K562 (cell line): ENCODE results near the gene SYNE1. TPM values are rescaled to one million over a fixed set of nuclear protein-coding genes. Genes with fewer than 3 reads are reported as not detected.
A peak's percentile ranks its signal among the peaks of the same experiment; 100 is the strongest.

Experiments
- ATAC-seq: fragments of 200-7000 bp; cut with Tn5 transposase; 3 replicates; pipeline ENCODE4 v1.9.1; 2020; ENCODE audit warnings: moderate library complexity
- BruUV-seq: library from RNA; stranded (reverse); fragments of 400-500 nt; replicated peaks from 2 replicates; lab custom pipeline; 2021; lab: Mats Ljungman, UMichigan
- CTCF ChIA-PET: fragments of 300-600 bp; formaldehyde crosslinking; extraction: SDS; loops from one replicate; lab custom pipeline; 2021; ENCODE audit warnings: low intra/inter-chr PET ratio; lab: Yijun Ruan, JAX
- POLR2A ChIA-PET: fragments of 300-600, 350-650 bp; sonication (Branson Sonifier 250); formaldehyde crosslinking; extraction: SDS; loops from one replicate; lab custom pipeline; 2021; ENCODE audit warnings: antibody characterized with exemption, inconsistent platforms; lab: Yijun Ruan, JAX
- DNase-seq, 4 experiments: peaks; one replicate each; pipeline versions ENCODE4 v3.0.0 to v3.0.0-alpha.2; 2011 to 2018; ENCODE audit warnings: low spot score in 3 of 4, mixed read lengths in 3 of 4; ENCODE audit errors: extremely low read depth in 1 of 4
- FAIRE-seq: peaks from 2 replicates; lab custom pipeline; 2011; peaks lifted over from hg19 to GRCh38; lab: Jason Lieb, UNC
- H2AFZ ChIP-seq: 2 replicates; pipeline ENCODE4 v1.6.0; 2011; ENCODE audit warnings: low read depth, low read length, control low read depth, inconsistent platforms
- H3K27ac ChIP-seq: fragments of 200-600 bp; 3 replicates; pipeline ENCODE4 v1.8.0; 2011; ENCODE audit warnings: low read depth, mild to moderate bottlenecking, control low read depth, inconsistent platforms, low read length, moderate library complexity, mixed read lengths; ENCODE audit errors: extremely low read depth
- H3K27me3 ChIP-seq, 2 experiments: fragments of 300-600 bp in 1 of 2; 2 replicates in 1 of 2; 3 replicates in 1 of 2; pipeline versions ENCODE4 v1.6.0 to v1.8.0; 2011; ENCODE audit warnings: inconsistent platforms in 2 of 2, low read length in 2 of 2, mild to moderate bottlenecking in 1 of 2, mixed read lengths in 1 of 2, moderate library complexity in 1 of 2; ENCODE audit not compliant: control insufficient read depth in 2 of 2, insufficient read depth in 2 of 2
- H3K36me3 ChIP-seq: fragments of 300-600 bp; 3 replicates; pipeline ENCODE4 v1.8.0; 2011; ENCODE audit warnings: mild to moderate bottlenecking, low read length, inconsistent platforms; ENCODE audit not compliant: control insufficient read depth, insufficient read depth
- H3K4me1 ChIP-seq, 2 experiments: fragments of 200-600 bp in 1 of 2; replicated peaks in 1 of 2; 2 replicates in 1 of 2; 3 replicates in 1 of 2; pipeline versions ENCODE4 v1.5.1 to v1.8.0; 2011; ENCODE audit warnings: inconsistent platforms in 2 of 2, low read length in 2 of 2, mild to moderate bottlenecking in 1 of 2, mixed read lengths in 1 of 2, moderate library complexity in 1 of 2; ENCODE audit not compliant: control insufficient read depth in 2 of 2, insufficient read depth in 2 of 2
- H3K4me2 ChIP-seq: 2 replicates; pipeline ENCODE4 v1.6.1; 2011; ENCODE audit warnings: low read length, control low read depth, inconsistent platforms, mixed read lengths; ENCODE audit not compliant: insufficient read depth
- H3K4me3 ChIP-seq: fragments of 200-600 bp; sonication (generic), shearing (Covaris generic); 2 replicates; pipeline ENCODE4 v1.5.1; 2016; ENCODE audit warnings: control low read depth, inconsistent platforms
- H3K79me2 ChIP-seq: fragments of 200-600 bp; 3 replicates; pipeline ENCODE4 v1.8.0; 2011; ENCODE audit warnings: low read length, inconsistent platforms; ENCODE audit not compliant: control insufficient read depth, insufficient read depth
- H3K9ac ChIP-seq, 2 experiments: 2 replicates each; pipeline versions ENCODE4 v1.6.0 to v1.6.1; 2011; ENCODE audit warnings: low read depth in 2 of 2, low read length in 2 of 2, control low read depth in 1 of 2, inconsistent platforms in 1 of 2, mild to moderate bottlenecking in 1 of 2, mixed read lengths in 1 of 2; ENCODE audit not compliant: insufficient read depth in 1 of 2
- H3K9me1 ChIP-seq: one replicate; pipeline ENCODE4 v1.6.0; 2011; ENCODE audit warnings: inconsistent platforms, mild to moderate bottlenecking, low read length, moderate library complexity; ENCODE audit not compliant: control insufficient read depth, insufficient read depth
- H3K9me3 ChIP-seq: replicated peaks from 2 replicates; pipeline ENCODE4 v1.5.1; 2011; ENCODE audit warnings: low read depth, low read length, inconsistent platforms; ENCODE audit not compliant: control insufficient read depth, insufficient read depth
- H4K20me1 ChIP-seq: replicated peaks from 2 replicates; pipeline ENCODE4 v1.6.1; 2011; ENCODE audit warnings: low read length, inconsistent platforms, mixed read lengths; ENCODE audit not compliant: control insufficient read depth, insufficient read depth
- GABPA ChIP-seq: fragments of 200-800 bp; sonication (Bioruptor generic); conservative IDR thresholded peaks from 2 replicates; pipeline ENCODE4 v1.6.1; 2016; ENCODE audit warnings: low read depth, missing genetic modification characterization, missing compliant biosample characterization
- STAT5A ChIP-seq: IDR thresholded peaks from 2 replicates; pipeline ENCODE4 v1.6.1; 2012; ENCODE audit warnings: low read length, inconsistent platforms, borderline replicate concordance
- ZBTB7A ChIP-seq: IDR thresholded peaks from 2 replicates; pipeline ENCODE4 v1.6.1; 2011; ENCODE audit warnings: low read depth, mild to moderate bottlenecking, low read length, moderate library complexity, borderline replicate concordance; ENCODE audit not compliant: control insufficient read depth
- ZFPM2 ChIP-seq: fragments of 250-450 bp; sonication (Bioruptor Pico); IDR thresholded peaks from 2 replicates; pipeline ENCODE4 v1.5.1; 2022; ENCODE audit warnings: mild to moderate bottlenecking
- ZNF644 ChIP-seq: fragments of 200-800 bp; sonication (Bioruptor generic); IDR thresholded peaks from 2 replicates; pipeline ENCODE4 v1.6.1; 2016; ENCODE audit warnings: low read depth, missing genetic modification characterization, missing compliant biosample characterization
- WGBS: fragments of 100-300 bp; shearing (Covaris generic); methylation state at CpG from one replicate; pipeline ENCODE4 v1.1.6; 2016; ENCODE audit warnings: low coverage, mixed read lengths; ENCODE audit not compliant: insufficient coverage; ENCODE audit errors: missing lambda C conversion rate; 5-methylcytosine and 5-hydroxymethylcytosine counted together
- in situ Hi-C: fragments of 300-500 bp; cut with MboI; formaldehyde crosslinking; loops from 4 replicates; pipeline ENCODE4 v1.15.0; 2018; ENCODE audit warnings: inconsistent platforms, mixed read lengths
- intact Hi-C: fragments of 100-400 bp; cut with micrococcal nuclease; formaldehyde crosslinking; loops from 2 replicates; pipeline ENCODE4 v1.14.2; 2022
- polyA plus RNA-seq, 8 experiments: library from polyadenylated mRNA; depleted of rRNA in 4 of 8; stranded (reverse) in 5 of 8; unstranded in 3 of 8; fragments of >200 nt; fragmentation: Nextera tagmentation in 2 of 8; fragmentation: Illumina TruSeq in 1 of 8; extraction: Ambion mirVana in 2 of 8; extraction: Trizol in 1 of 8; gene quantifications; 2 replicates each; pipeline versions ENCODE4 v1.2.1 to v1.2.3, GENCODE V29; 2011 to 2014; ENCODE audit warnings: inconsistent platforms in 1 of 8, missing spikeins in 1 of 8
- total RNA-seq, 7 experiments: library from RNA; depleted of rRNA in 6 of 7; stranded (reverse); fragments of >200 nt in 6 of 7; fragmentation: Illumina TruSeq in 2 of 7; extraction: Trizol in 2 of 7; gene quantifications; 2 replicates each; pipeline versions ENCODE4 v1.2.1 to v1.2.3, GENCODE V29; 2011 to 2021; ENCODE audit warnings: low replicate concordance in 1 of 7

SYNE1 gene
- total and polyA plus RNA-seq, 9 of the 15 experiments (the other 6 are each of a cell fraction or from before 2014, with no cell fraction given) = under 0.01 to 0.42 (median 0.08) TPM; not detected in 1

- ATAC-seq = no peak
- Histone ChIP-seq H3K4me3 (no peak overlapping the region), H2AFZ (no peak overlapping the region), H3K27me3 (no peaks in the 10 kb centered on the region), H3K36me3 (no peaks in the 10 kb centered on the region), H3K9me1 (no peaks in the 10 kb centered on the region), H3K9ac (no peak overlapping the region), H3K9me3 (no peaks in the 10 kb centered on the region), H3K79me2 (no peaks in the 10 kb centered on the region), H3K27ac (no peak overlapping the region), H4K20me1 (no peaks in the 10 kb centered on the region), H3K4me2 (no peak overlapping the region), H3K4me1 (no peaks in the 10 kb centered on the region)
- no peak for DNase-seq
- in situ Hi-C loops (no loop called here), intact Hi-C loops (no loop called here)
- ChIA-PET CTCF (interaction anchor here (0.6 kb wide), 1 partner anchor 10 kb away, joined by 3 read pairs; no protein-coding TSS in a partner anchor), POLR2A (interaction anchor here (0.6 kb wide), 1 partner anchor 72 kb away, joined by 3 read pairs; no protein-coding TSS in a partner anchor)
- FAIRE-seq = no peak
- BruUV-seq = no TSS peak
- TF ChIP-seq GABPA (tag) = 0 out of 2 replicates have a peak, but pooled peaks have one; percentile 11
- TF ChIP-seq ZFPM2 (CRISPR knock-in tag) = no peak
- no peak for TF ChIP-seq ZBTB7A
- 0% methylated on average over 5 of the region's 5 CpGs for WGBS
These were observed 256.8 kb downstream of the SYNE1 start for GRCh38 chr6:152380351-152380767.

GRCh38 chr6:152379423-152379822, 257.7 kb downstream of the SYNE1 start:
- intact Hi-C loops (no loop called here), in situ Hi-C loops (no loop called here)
- no TSS peak for BruUV-seq
- Histone ChIP-seq H3K9me1 (no peaks in the 10 kb centered on the region), H3K9me3 (no peaks in the 10 kb centered on the region), H3K4me2 (no peak overlapping the region), H3K9ac (no peak overlapping the region), H3K27me3 (no peaks in the 10 kb centered on the region), H2AFZ (no peak overlapping the region), H3K4me1 (no peaks in the 10 kb centered on the region), H3K36me3 (no peaks in the 10 kb centered on the region), H3K4me3 (no peak overlapping the region), H3K27ac (no peak overlapping the region), H3K79me2 (no peaks in the 10 kb centered on the region), H4K20me1 (no peaks in the 10 kb centered on the region)
- ATAC-seq (no peak), FAIRE-seq (no peak), DNase-seq (no peak)
- TF ChIP-seq ZNF644 (tag) (no peak), STAT5A (no peak)
- POLR2A ChIA-PET = no interaction called here
- CTCF ChIA-PET = no interaction called here
